Measurements from ENCODE around the gene ACAD10.

DNA sequence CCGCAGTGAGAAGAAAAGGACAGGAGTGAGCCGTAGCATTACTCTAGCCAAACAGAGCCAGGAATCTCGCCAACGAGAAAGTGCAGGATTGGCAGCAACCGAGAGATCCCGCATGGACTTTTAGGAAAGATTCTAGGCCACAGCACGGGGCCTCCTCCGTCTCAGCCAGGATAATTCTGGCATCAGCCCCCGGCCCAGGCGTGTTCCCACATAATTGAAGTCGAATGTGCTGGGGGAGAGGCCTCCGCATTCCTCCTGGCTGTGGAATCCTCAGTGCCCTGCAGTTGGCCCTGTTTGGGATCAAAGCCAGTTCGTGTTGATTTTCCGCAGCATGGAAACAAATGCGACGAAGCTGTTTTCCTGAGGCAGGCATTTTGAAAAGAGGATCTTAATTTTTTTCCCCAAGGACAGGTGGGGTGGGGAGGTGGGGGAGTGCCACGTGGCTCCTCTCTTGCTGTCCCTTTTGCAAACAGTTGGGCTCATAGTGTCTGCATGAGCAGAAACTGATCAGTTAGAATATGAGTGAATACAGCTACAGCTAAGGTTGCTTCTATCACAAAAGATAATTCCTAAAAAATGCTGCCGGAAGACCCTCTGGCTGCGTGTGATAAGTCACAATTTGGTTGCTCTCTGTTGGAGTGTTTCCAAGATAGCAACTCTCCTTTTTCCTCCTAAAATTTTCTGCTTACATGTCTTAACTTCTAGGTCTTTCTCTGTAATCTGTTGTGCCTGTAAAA, 49.5 kb upstream of the ACAD10 start:
- TF ChIP-seq POLR2A (IDR thresholded peaks at IDR 0.05): no peak
- TF ChIP-seq, protein P1, sequence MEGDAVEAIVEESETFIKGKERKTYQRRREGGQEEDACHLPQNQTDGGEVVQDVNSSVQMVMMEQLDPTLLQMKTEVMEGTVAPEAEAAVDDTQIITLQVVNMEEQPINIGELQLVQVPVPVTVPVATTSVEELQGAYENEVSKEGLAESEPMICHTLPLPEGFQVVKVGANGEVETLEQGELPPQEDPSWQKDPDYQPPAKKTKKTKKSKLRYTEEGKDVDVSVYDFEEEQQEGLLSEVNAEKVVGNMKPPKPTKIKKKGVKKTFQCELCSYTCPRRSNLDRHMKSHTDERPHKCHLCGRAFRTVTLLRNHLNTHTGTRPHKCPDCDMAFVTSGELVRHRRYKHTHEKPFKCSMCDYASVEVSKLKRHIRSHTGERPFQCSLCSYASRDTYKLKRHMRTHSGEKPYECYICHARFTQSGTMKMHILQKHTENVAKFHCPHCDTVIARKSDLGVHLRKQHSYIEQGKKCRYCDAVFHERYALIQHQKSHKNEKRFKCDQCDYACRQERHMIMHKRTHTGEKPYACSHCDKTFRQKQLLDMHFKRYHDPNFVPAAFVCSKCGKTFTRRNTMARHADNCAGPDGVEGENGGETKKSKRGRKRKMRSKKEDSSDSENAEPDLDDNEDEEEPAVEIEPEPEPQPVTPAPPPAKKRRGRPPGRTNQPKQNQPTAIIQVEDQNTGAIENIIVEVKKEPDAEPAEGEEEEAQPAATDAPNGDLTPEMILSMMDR (IDR thresholded peaks at IDR 0.05): no peak

Measured in Peyer's patch (tissue), 4 donors.